B cell (primary cell): Measurements from ENCODE around the gene SDCCAG8. TPM values are rescaled to one million over a fixed set of nuclear protein-coding genes. Genes with fewer than 3 reads are reported as not detected.
A peak's percentile ranks its signal among the peaks of the same experiment; 100 is the strongest.

Source experiments
- ATAC-seq: fragments of 200-7000 bp; cut with Tn5 transposase; one replicate; pipeline ENCODE4 v1.10.0; 2021; ENCODE audit warnings: low read depth, mild to moderate bottlenecking, moderate number of reproducible peaks, moderate library complexity
- CTCF ChIA-PET: fragments of 350-600 bp; sonication (Branson Sonifier 250); formaldehyde crosslinking; loops from one replicate; lab custom pipeline; 2021; ENCODE audit warnings: antibody characterized with exemption, inconsistent platforms; lab: Charles Lee
- POLR2A ChIA-PET: fragments of 350-600 bp; sonication (Branson Sonifier 250); formaldehyde crosslinking; loops from one replicate; lab custom pipeline; 2021; ENCODE audit warnings: antibody characterized with exemption; lab: Charles Lee
- DNase-seq: peaks from one replicate; pipeline ENCODE4 v3.0.0; 2013
- H2AFZ ChIP-seq: 2 replicates; pipeline ENCODE4 v1.6.1; 2012; ENCODE audit warnings: mild to moderate bottlenecking, low read depth, low read length; ENCODE audit not compliant: insufficient read depth, poor library complexity, severe bottlenecking
- H3K27ac ChIP-seq, 2 donors: 1 replicate in 1 of 2; 2 replicates in 1 of 2; pipeline ENCODE4 v1.5.1; 2012 to 2013; ENCODE audit warnings: low read length in 2 of 2, mild to moderate bottlenecking in 2 of 2, moderate library complexity in 1 of 2
- H3K27me3 ChIP-seq, 4 experiments: fragments of 200-600 bp in 1 of 4; sonication (generic) in 1 of 4; replicated peaks in 1 of 4; 1 replicate in 2 of 4; 2 replicates in 2 of 4; pipeline versions ENCODE4 v1.6.1 to v1.7.0; 2013 to 2016; ENCODE audit warnings: low read length in 3 of 4, mild to moderate bottlenecking in 2 of 4, mixed read lengths in 1 of 4, moderate library complexity in 1 of 4; ENCODE audit not compliant: insufficient read depth in 4 of 4, control insufficient read depth in 3 of 4; ENCODE audit errors: control extremely low read depth in 1 of 4
- H3K36me3 ChIP-seq, 2 experiments: replicated peaks in 1 of 2; 1 replicate in 1 of 2; 2 replicates in 1 of 2; pipeline versions ENCODE4 v1.6.1 to v1.7.1; 2013; ENCODE audit warnings: low read length in 1 of 2; ENCODE audit not compliant: insufficient read depth in 2 of 2, control insufficient read depth in 1 of 2; ENCODE audit errors: control extremely low read depth in 1 of 2, extremely low read depth in 1 of 2
- H3K4me1 ChIP-seq, 2 donors: fragments of 200-600 bp in 1 of 2; sonication (generic) in 1 of 2; 1 replicate in 1 of 2; 2 replicates in 1 of 2; pipeline versions ENCODE4 v1.5.1 to v1.6.1; 2013 to 2017; ENCODE audit warnings: low read length in 2 of 2; ENCODE audit not compliant: control insufficient read depth in 2 of 2, insufficient read depth in 2 of 2
- H3K4me2 ChIP-seq: replicated peaks from 2 replicates; pipeline ENCODE3; 2012; ENCODE audit warnings: mild to moderate bottlenecking, low read depth, low read length; ENCODE audit not compliant: poor library complexity, severe bottlenecking
- H3K4me3 ChIP-seq, 5 experiments: fragments of 200-600 bp in 1 of 5; sonication (generic) in 1 of 5; 1 replicate in 3 of 5; 2 replicates in 2 of 5; pipeline versions ENCODE4 v1.5.1 to v1.7.0; 2011 to 2016; ENCODE audit warnings: low read length in 4 of 5, mild to moderate bottlenecking in 4 of 5, low read depth in 2 of 5, control low read depth in 1 of 5, moderate library complexity in 1 of 5; ENCODE audit not compliant: insufficient read depth in 1 of 5; ENCODE audit errors: control extremely low read depth in 1 of 5, extremely low read depth in 1 of 5
- H3K79me2 ChIP-seq: fragments of 200-600 bp; sonication (generic); one replicate; pipeline ENCODE4 v1.6.0; 2016; ENCODE audit warnings: low read length; ENCODE audit not compliant: control insufficient read depth, insufficient read depth
- H3K9ac ChIP-seq: fragments of 200-600 bp; sonication (generic); 2 replicates; pipeline ENCODE4 v1.6.1; 2017; ENCODE audit warnings: mild to moderate bottlenecking, low read length, moderate library complexity
- H3K9me3 ChIP-seq, 3 donors: one replicate each; pipeline versions ENCODE4 v1.6.1 to v1.7.1; 2013; ENCODE audit warnings: low read length in 2 of 3; ENCODE audit not compliant: control insufficient read depth in 2 of 3, insufficient read depth in 1 of 3; ENCODE audit errors: control extremely low read depth in 1 of 3
- H4K20me1 ChIP-seq: 2 replicates; pipeline ENCODE4 v1.6.0; 2012; ENCODE audit warnings: mild to moderate bottlenecking, low read length; ENCODE audit not compliant: insufficient read depth, control insufficient read depth, poor library complexity, severe bottlenecking
- H3K27ac Mint-ChIP-seq: one replicate; pipeline ENCODE4 v1.8.0; 2021; ENCODE audit warnings: mixed read lengths
- H3K27me3 Mint-ChIP-seq: one replicate; pipeline ENCODE4 v1.8.0; 2021; ENCODE audit warnings: mixed read lengths
- H3K4me1 Mint-ChIP-seq: one replicate; pipeline ENCODE4 v1.8.0; 2021; ENCODE audit warnings: mixed read lengths
- H3K4me3 Mint-ChIP-seq: one replicate; pipeline ENCODE4 v1.8.0; 2021; ENCODE audit warnings: mixed read lengths
- H3K9me3 Mint-ChIP-seq: one replicate; pipeline ENCODE4 v1.8.0; 2022; ENCODE audit warnings: mixed read lengths; ENCODE audit not compliant: insufficient read depth
- CTCF ChIP-seq: fragments of 200-600 bp; IDR thresholded peaks from one replicate; pipeline ENCODE4 v1.8.0; 2022; ENCODE audit warnings: antibody characterized with exemption, mild to moderate bottlenecking
- EZH2 ChIP-seq: IDR thresholded peaks from 2 replicates; pipeline ENCODE4 v1.6.1; 2012; ENCODE audit warnings: borderline replicate concordance, low read depth, mild to moderate bottlenecking, moderate library complexity, low read length; ENCODE audit not compliant: insufficient read depth, poor library complexity, severe bottlenecking
- WGBS: methylation state at CpG from one replicate; pipeline ENCODE4 v1.1.5; 2013; ENCODE audit warnings: missing lambda C conversion rate; ENCODE audit not compliant: insufficient coverage; 5-methylcytosine and 5-hydroxymethylcytosine counted together
- intact Hi-C: fragments of 100-400 bp; cut with micrococcal nuclease; formaldehyde crosslinking; loops from one replicate; pipeline ENCODE4 v1.10.0; 2022
- polyA plus RNA-seq: library from polyadenylated mRNA; depleted of rRNA; stranded (reverse); fragments of >200 nt; gene quantifications from 2 replicates; pipeline ENCODE4 v1.2.3, GENCODE V29; 2012
- total RNA-seq, 2 donors: library from RNA; stranded (reverse); fragments of 120-200 nt in 1 of 2; gene quantifications; 1 replicate in 1 of 2; 2 replicates in 1 of 2; pipeline versions ENCODE4 v1.2.3 to v1.2.4, GENCODE V29; 2013 to 2022

Gene SDCCAG8
- total and polyA plus RNA-seq, 2 donors (not counting 1 experiment from before 2014, with no cell fraction given), result 37.1 to 60.7 TPM

GRCh38 chr1:243266231-243266630, 10.4 kb downstream of the SDCCAG8 start:
- intact Hi-C loops, result no loop called here
- CTCF ChIA-PET, result no interaction called here
- WGBS, result no CpG with 5 or more reads among the region's 4 CpGs

GRCh38 chr1:243267471-243267880, 11.6 kb downstream of the SDCCAG8 start:
- intact Hi-C loops, result no loop called here
- peak overlapping the region in 1 of 2 donors; percentile 61 for H3K27ac ChIP-seq
- TF ChIP-seq CTCF (no peak), EZH2 (no peak)
- no peaks in the 10 kb centered on the region for H3K36me3 ChIP-seq
- Mint-ChIP-seq H3K4me3 (peak overlapping the region; percentile 75), H3K27ac (peak overlapping the region; percentile 62), H3K27me3 (no peaks in the 10 kb centered on the region), H3K4me1 (peaks cover 44% of the 10 kb centered on the region), H3K9me3 (no peaks in the 10 kb centered on the region)
- H3K4me2 ChIP-seq, result peak overlapping the region; percentile 71
- DNase-seq (peak; percentile 21), ATAC-seq (no peak)
- no peaks in the 10 kb centered on the region for H3K27me3 ChIP-seq
- H4K20me1 ChIP-seq, result no peaks in the 10 kb centered on the region
- POLR2A ChIA-PET, result interaction anchor here (0.7 kb wide), 1 partner anchor 37 kb away, joined by 7 read pairs; no protein-coding TSS in a partner anchor
- WGBS, result 86% methylated on average over 5 of the region's 10 CpGs
- peaks cover 31 to 34% of the 10 kb centered on the region in 2 donors for H3K4me1 ChIP-seq
- peak overlapping the region; percentile 62 for H2AFZ ChIP-seq
- H3K9ac ChIP-seq, result peak overlapping the region; percentile 16
- H3K9me3 ChIP-seq, result no peaks in the 10 kb centered on the region
- CTCF ChIA-PET, result no interaction called here
- H3K4me3 ChIP-seq, result no peak overlapping the region
- peaks cover 60% of the 10 kb centered on the region for H3K79me2 ChIP-seq

More at GRCh38 chr1:243266231-243266630, 10.4 kb downstream of the SDCCAG8 start:
- Histone ChIP-seq H3K79me2 (peaks cover 68% of the 10 kb centered on the region), H3K4me1 (peaks cover 31 to 34% of the 10 kb centered on the region in 2 donors), H3K27ac (no peak overlapping the region), H2AFZ (no peak overlapping the region), H4K20me1 (no peaks in the 10 kb centered on the region), H3K9ac (no peak overlapping the region), H3K36me3 (no peaks in the 10 kb centered on the region), H3K4me3 (no peak overlapping the region), H3K9me3 (no peaks in the 10 kb centered on the region), H3K4me2 (no peak overlapping the region), H3K27me3 (no peaks in the 10 kb centered on the region)
- H3K4me1 Mint-ChIP-seq, result peaks cover 44% of the 10 kb centered on the region
- no peak overlapping the region for H3K4me3 Mint-ChIP-seq
- POLR2A ChIA-PET, result no interaction called here
- no peak for TF ChIP-seq CTCF
- no peak for TF ChIP-seq EZH2
- ATAC-seq (no peak), DNase-seq (no peak)
- H3K27ac Mint-ChIP-seq, result no peak overlapping the region
- no peaks in the 10 kb centered on the region for H3K9me3 Mint-ChIP-seq
- H3K27me3 Mint-ChIP-seq, result no peaks in the 10 kb centered on the region
